Suprapubic skin (tissue), 3 donors: ENCODE measurements around the gene NOTCH4.
"Not testable (repeated sequence)": the region's sequence is repeated elsewhere in the genome, so short reads cannot be mapped to it uniquely, and the experiment has no call there.

Experiments used
- POLR2A ChIP-seq, 2 donors: fragments of 450-650 bp; IDR thresholded peaks; one replicate each; pipeline ENCODE4 v1.6.1; 2017; ENCODE audit warnings: antibody characterized with exemption in 2 of 2, mild to moderate bottlenecking in 2 of 2, moderate library complexity in 2 of 2
- TF ChIP-seq, protein P1 (sequence below), 2 donors: fragments of 200-600 bp in 1 of 2; fragments of 450-650 bp in 1 of 2; sonication (generic) in 1 of 2; IDR thresholded peaks; one replicate each; pipeline ENCODE4 v1.5.1; 2016 to 2019; ENCODE audit warnings: antibody characterized with exemption in 2 of 2, mild to moderate bottlenecking in 1 of 2, moderate library complexity in 1 of 2

DNA sequence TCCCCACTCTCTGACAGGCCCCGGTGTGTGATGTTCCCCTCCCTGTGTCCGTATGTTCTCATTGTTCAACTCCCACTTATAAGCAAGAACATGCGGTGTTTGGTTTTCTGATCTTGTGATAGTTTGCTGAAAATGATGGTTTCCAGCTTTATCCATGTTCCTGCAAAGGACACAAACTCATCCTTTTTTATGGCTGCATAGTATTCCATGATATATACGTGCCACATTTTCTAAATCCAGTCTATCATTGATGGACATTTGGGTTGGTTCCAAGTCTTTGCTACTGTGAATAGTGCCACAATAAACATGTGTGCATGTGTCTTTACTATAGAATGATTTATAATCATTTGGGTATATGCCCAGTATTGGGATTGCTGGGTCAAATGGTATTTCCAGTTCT, 33.4 kb upstream of the NOTCH4 start:
- not testable (repeated sequence) for TF ChIP-seq POLR2A (IDR thresholded peaks at IDR 0.05)
- TF ChIP-seq, protein P1, sequence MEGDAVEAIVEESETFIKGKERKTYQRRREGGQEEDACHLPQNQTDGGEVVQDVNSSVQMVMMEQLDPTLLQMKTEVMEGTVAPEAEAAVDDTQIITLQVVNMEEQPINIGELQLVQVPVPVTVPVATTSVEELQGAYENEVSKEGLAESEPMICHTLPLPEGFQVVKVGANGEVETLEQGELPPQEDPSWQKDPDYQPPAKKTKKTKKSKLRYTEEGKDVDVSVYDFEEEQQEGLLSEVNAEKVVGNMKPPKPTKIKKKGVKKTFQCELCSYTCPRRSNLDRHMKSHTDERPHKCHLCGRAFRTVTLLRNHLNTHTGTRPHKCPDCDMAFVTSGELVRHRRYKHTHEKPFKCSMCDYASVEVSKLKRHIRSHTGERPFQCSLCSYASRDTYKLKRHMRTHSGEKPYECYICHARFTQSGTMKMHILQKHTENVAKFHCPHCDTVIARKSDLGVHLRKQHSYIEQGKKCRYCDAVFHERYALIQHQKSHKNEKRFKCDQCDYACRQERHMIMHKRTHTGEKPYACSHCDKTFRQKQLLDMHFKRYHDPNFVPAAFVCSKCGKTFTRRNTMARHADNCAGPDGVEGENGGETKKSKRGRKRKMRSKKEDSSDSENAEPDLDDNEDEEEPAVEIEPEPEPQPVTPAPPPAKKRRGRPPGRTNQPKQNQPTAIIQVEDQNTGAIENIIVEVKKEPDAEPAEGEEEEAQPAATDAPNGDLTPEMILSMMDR (IDR thresholded peaks at IDR 0.05) = not testable (repeated sequence)
